Measurements from ENCODE around the gene SHBG. TPM values are rescaled to one million over a fixed set of nuclear protein-coding genes. Genes with fewer than 3 reads are reported as not detected.

Gene SHBG
- total RNA-seq, 4 donors from 2014 or later: 0.37 to 2.5 TPM; not detected in 2

- TF ChIP-seq CTCF (IDR thresholded peaks at IDR 0.05): no peak
- ATAC-seq (ENCODE audit: low FRiP score) (no peak), DNase-seq (ENCODE audit: low spot score) (no peak)
Measured at GRCh38 chr17:7656958-7657609, 27.1 kb downstream of the SHBG start.

GRCh38 chr17:7667656-7668406 is 37.9 kb downstream of the SHBG start:
- no peak for TF ChIP-seq CTCF (IDR thresholded peaks at IDR 0.05)
- DNase-seq (ENCODE audit: low spot score): no peak
- ATAC-seq (ENCODE audit: low FRiP score): no peak

GRCh38 chr17:7668482-7668881 is 38.5 kb downstream of the SHBG start:
- ATAC-seq (ENCODE audit: low FRiP score): no peak
- no peak for TF ChIP-seq CTCF (IDR thresholded peaks at IDR 0.05)
- DNase-seq (ENCODE audit: low spot score): no peak

GRCh38 chr17:7673239-7673638 is 43.3 kb downstream of the SHBG start:
- no peak for TF ChIP-seq CTCF (IDR thresholded peaks at IDR 0.05)
- DNase-seq (ENCODE audit: low spot score) (no peak), ATAC-seq (ENCODE audit: low FRiP score) (no peak)

- TF ChIP-seq CTCF (IDR thresholded peaks at IDR 0.05): no peak
Measured at GRCh38 chr17:7674934-7675333, 45.0 kb downstream of the SHBG start.

GRCh38 chr17:7676533-7676932 is 46.6 kb downstream of the SHBG start:
- TF ChIP-seq CTCF (IDR thresholded peaks at IDR 0.05): no peak
- DNase-seq (ENCODE audit: low spot score): no peak
- no peak for ATAC-seq (ENCODE audit: low FRiP score)

More at GRCh38 chr17:7674934-7675333, 45.0 kb downstream of the SHBG start:
- ATAC-seq (ENCODE audit: low FRiP score) (no peak), DNase-seq (ENCODE audit: low spot score) (no peak)

All from omental fat pad (tissue), 4 donors.